ENCODE data around the gene COQ9. TPM values are rescaled to one million over a fixed set of nuclear protein-coding genes. Genes with fewer than 3 reads are reported as not detected.

COQ9 gene
- total and polyA plus RNA-seq, 2 of the 4 experiments (the other 2 are of a cell fraction), result 57.9 to 58.5 TPM

- ATAC-seq (ENCODE audit: low read depth) (no peak), DNase-seq (no peak)
- H3K14ac ChIP-seq (replicated peaks; ENCODE audit: low read depth, low read length), result no peak overlapping the region
- H4K5ac ChIP-seq (ENCODE audit: low read depth, low read length), result no peak overlapping the region
- H3K4me3 ChIP-seq (ENCODE audit: insufficient read depth, low read depth, low read length), result no peak overlapping the region
- no peak overlapping the region for H2AK9ac ChIP-seq (replicated peaks; ENCODE audit: low read depth, low read length, poor library complexity)
- no peak overlapping the region for H2BK15ac ChIP-seq (ENCODE audit: low read depth, low read length)
- H4K8ac ChIP-seq (ENCODE audit: low read depth in 2 of 2, low read length in 2 of 2), result no peak overlapping the region
- CTCF ChIA-PET, result interaction anchor here (1.4 kb wide), 1 partner anchor 10 kb away, joined by 3 read pairs; no protein-coding TSS in a partner anchor
- H3K36me3 ChIP-seq (ENCODE audit: control insufficient read depth, insufficient read depth, low read length), result peaks cover 52% of the 10 kb centered on the region
- H4K20me1 ChIP-seq (ENCODE audit: insufficient read depth, low read length), result 0 out of 2 replicates have a peak, but pooled peaks cover 8% of the 10 kb centered on the region
- H3K4me1 ChIP-seq (ENCODE audit: control insufficient read depth, insufficient read depth, low read length), result no peaks in the 10 kb centered on the region
- H2BK120ac ChIP-seq (ENCODE audit: low read depth, low read length), result no peak overlapping the region
- no peak overlapping the region for H4K91ac ChIP-seq (ENCODE audit: insufficient read depth, low read depth, low read length)
- TF ChIP-seq CHD1 (IDR thresholded peaks at IDR 0.05; ENCODE audit: low read depth, low read length) (no peak), SMC3 (IDR thresholded peaks at IDR 0.05; ENCODE audit: low read depth, low read length) (no peak), RAD21 (IDR thresholded peaks at IDR 0.05; ENCODE audit: low read length) (no peak), CTCF (conservative IDR thresholded peaks at IDR 0.05; ENCODE audit: low read depth, low read length) (no peak), RFX5 (IDR thresholded peaks at IDR 0.05; ENCODE audit: low read depth, low read length) (no peak), USF2 (IDR thresholded peaks at IDR 0.05; ENCODE audit: low read depth, low read length) (no peak), ELK1 (IDR thresholded peaks at IDR 0.05; ENCODE audit: borderline replicate concordance, low read depth, low read length) (no peak), CEBPB (IDR thresholded peaks at IDR 0.05; ENCODE audit: low read depth, low read length) (no peak)
- no peak overlapping the region for H3K23ac ChIP-seq (ENCODE audit: low read depth, low read length)
- H3K9me3 ChIP-seq (ENCODE audit: control insufficient read depth, insufficient read depth, low read length), result no peaks in the 10 kb centered on the region
- no peak overlapping the region for H2BK20ac ChIP-seq (ENCODE audit: low read depth, low read length)
- peaks cover 10 to 16% of the 10 kb centered on the region in 2 experiments for H3K79me1 ChIP-seq (ENCODE audit: low read depth in 1 of 2, low read length in 2 of 2)
- no peak overlapping the region for H2AFZ ChIP-seq (replicated peaks; ENCODE audit: low read length, poor library complexity)
- WGBS, 2 experiments (ENCODE audit: extremely low coverage in 2 of 2, insufficient read length in 1 of 2), result no CpG with 5 or more reads among the region's 4 CpGs
- no peak overlapping the region for H3K56ac ChIP-seq (ENCODE audit: extremely low read depth, insufficient read depth, low read length)
- intact Hi-C loops (cut with micrococcal nuclease), result no loop called here
- in situ Hi-C loops (cut with MboI; ENCODE audit: low sequenced_read_pairs), result no loop called here
- dilution Hi-C loops (cut with HindIII; ENCODE audit: low sequenced_read_pairs, unreplicated experiment), result no loop called here
- no peaks in the 10 kb centered on the region for H3K27me3 ChIP-seq (ENCODE audit: control insufficient read depth, insufficient read depth, low read length)
- no peak overlapping the region for H3K18ac ChIP-seq (ENCODE audit: low read depth, low read length)
- no peak overlapping the region for H3K4me2 ChIP-seq (ENCODE audit: low read depth, low read length)
- BruUV-seq (replicated peaks), result no TSS peak
- POLR2A ChIA-PET (ENCODE audit: unreplicated experiment), result no interaction called here
- H3K4ac ChIP-seq (ENCODE audit: low read depth, low read length), result no peak overlapping the region
- no peak overlapping the region for H3K27ac ChIP-seq (ENCODE audit: insufficient read depth, low read length)
- H2AK5ac ChIP-seq (ENCODE audit: low read depth, low read length), result no peak overlapping the region
- H2BK5ac ChIP-seq (ENCODE audit: low read depth, low read length, poor library complexity, severe bottlenecking), result no peak overlapping the region
- H3K9ac ChIP-seq (ENCODE audit: low read depth, low read length), result no peak overlapping the region
- no peaks in the 10 kb centered on the region for H3K9me1 ChIP-seq (ENCODE audit: insufficient read depth, low read length)
Observed at GRCh38 chr16:57472665-57473060, 25.4 kb downstream of the COQ9 start.
